ENCODE results near the gene ADCY7.

The ADCY7 gene

DNA sequence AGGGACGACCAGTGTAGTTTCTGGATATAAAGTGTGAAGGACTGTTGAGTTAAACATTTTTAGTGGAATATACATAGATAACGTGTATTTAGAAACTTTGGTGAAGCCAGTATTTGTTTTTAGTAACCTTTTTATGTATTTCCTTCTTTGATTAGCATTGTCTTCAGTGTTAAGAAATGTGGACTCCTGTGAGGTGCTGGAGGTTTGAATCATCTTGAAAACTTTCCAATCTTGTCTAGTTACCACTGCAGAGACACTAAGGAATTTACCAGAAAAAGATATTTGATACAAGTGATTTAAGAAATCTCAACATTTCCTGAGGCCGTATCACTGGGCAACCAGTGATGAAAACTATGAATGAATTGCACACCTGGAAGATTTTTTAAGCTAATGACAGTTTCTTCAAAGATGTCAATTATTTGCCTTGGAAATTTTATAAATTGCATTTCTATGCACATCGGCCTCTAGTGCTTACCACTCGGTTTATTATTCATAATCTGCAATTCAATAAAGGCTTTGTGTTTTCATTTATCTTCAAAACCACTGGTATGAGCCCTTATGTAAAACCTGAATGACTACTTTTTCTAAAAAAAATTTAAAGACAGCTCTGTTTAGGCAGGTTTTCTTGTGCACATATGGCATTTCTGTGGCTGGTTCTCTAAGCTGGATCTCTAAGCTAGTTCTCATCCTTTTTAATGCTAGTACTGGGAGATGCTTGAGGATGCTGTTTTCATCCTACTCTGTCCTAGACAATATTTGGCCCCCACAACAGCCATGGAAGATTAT is 31.4 kb upstream of the ADCY7 start:
- TF ChIP-seq, protein P1, sequence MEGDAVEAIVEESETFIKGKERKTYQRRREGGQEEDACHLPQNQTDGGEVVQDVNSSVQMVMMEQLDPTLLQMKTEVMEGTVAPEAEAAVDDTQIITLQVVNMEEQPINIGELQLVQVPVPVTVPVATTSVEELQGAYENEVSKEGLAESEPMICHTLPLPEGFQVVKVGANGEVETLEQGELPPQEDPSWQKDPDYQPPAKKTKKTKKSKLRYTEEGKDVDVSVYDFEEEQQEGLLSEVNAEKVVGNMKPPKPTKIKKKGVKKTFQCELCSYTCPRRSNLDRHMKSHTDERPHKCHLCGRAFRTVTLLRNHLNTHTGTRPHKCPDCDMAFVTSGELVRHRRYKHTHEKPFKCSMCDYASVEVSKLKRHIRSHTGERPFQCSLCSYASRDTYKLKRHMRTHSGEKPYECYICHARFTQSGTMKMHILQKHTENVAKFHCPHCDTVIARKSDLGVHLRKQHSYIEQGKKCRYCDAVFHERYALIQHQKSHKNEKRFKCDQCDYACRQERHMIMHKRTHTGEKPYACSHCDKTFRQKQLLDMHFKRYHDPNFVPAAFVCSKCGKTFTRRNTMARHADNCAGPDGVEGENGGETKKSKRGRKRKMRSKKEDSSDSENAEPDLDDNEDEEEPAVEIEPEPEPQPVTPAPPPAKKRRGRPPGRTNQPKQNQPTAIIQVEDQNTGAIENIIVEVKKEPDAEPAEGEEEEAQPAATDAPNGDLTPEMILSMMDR (IDR thresholded peaks at IDR 0.05): no peak

DNA sequence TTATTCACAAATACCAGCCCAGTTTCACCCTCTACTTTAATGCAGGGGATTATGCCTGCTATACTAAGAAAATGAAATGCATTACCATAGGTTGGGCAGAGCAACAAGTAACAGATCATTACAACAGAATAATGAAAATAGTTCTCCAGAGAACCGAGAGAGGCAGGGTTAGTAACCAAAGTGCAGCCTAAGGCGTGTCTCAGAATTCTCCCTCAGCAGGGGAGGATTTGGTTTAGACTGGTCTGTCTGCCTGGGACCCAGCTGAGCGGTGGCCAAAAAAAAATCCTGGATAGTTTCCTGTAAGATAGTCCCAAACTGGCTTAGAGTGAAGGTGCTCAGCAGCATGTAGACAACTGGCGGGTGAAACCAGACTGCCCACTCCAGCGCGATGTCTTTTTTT is 30.8 kb upstream of the ADCY7 start:
- TF ChIP-seq, protein P1 (IDR thresholded peaks at IDR 0.05): no peak

DNA sequence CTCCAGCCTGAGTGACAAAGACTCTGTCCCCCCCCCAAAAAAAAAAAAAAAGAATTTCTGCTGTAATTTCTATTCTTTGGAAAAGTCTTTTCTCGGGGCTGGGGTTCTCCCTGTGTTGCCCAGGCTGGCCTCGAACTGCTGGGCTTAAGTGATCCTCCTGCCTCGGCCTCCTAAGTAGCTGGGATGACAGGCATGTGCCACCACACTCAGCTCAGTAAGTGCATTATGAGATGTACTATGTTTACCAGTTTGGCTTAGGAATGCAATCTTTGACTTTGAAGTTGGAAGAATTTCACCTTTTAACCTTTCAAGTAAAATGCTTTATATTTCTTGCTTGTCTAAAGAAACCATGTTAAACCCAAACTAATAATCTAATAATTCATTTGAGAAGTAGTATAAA is 28.0 kb upstream of the ADCY7 start:
- TF ChIP-seq, protein P1 (IDR thresholded peaks at IDR 0.05): no peak

DNA sequence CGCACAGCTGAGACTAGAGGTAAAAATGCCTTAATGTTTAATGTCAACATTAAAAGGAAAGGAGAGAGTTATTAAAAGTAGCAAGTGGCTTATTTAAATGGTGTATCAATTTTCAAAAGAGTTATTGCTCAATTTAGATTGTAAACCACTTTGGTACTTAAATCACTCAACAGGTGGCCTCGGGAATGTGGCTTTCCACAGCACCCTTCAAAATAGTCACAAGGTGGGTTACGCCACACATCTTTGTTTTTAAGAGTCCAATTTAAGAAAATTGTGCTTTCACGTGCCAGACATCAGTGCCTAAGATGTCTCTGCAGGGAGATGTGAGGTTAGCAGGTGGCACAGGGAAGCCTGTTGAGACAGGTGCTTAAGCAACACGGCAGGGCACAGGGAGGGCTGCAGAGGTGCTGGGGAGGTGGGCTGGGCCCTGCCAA is 27.5 kb upstream of the ADCY7 start:
- TF ChIP-seq, protein P1 (IDR thresholded peaks at IDR 0.05): no peak

DNA sequence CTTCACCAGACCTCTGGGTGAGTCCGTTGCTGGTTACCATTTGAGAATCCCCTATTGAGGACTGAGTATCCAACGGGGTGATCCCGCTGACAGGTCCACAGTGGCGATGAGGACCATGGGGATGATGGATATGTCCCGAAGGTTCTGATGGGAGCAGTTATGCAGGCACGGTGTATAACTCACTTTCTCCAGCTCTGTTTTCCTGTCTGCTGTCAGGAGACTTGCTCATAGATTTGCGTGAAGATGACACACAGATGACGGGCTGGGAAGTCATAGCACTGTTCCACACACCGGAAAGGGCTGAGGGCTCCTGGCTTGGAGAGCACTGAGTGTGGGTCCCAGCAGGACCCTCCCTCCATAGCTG is 22.2 kb upstream of the ADCY7 start:
- TF ChIP-seq, protein P1 (IDR thresholded peaks at IDR 0.05): no peak

DNA sequence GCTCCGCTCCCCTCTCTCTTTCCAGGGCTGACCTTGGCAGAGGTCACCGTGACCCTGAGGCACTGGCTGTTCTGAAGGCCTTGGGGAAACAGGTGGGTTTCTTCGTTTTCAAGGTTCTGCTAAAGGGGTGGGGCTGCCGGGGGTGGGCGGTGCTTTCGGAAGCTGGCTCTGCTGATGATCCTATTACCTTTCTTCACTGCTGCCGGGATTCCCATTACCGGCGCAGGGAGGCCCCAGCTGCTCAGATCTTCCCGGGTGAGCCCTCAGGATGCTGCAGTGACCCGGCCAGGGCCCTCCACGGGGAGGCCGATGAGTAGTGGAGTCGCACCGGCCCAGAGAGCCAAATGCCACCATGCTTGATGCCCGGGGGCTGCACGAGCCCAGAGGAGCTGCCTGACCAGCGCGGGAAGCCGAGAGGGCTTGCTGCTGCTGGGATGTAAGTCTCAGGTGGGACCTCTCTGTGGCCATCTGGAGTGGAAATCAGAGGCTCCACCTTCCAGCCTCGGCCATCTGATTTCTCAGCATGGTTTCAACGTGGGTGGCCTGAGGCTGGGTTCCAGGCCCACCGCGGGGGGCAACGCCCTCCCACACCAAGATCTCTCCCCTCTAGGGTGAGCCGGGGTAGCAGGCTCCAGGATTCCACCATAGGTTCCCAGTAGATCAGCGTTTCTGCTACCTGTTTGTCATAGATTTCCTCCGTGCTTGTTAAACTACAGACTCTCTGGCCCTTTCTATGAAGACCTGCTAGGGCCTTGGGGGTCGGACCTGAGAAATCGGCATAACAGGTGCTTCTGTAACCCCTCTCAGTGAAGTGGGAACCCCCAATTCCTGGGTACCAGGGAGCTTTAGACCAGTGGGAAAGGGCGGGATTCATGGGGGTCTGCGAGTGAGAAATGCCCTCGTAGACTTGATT is 21.6 kb upstream of the ADCY7 start:
- TF ChIP-seq, protein P1 (IDR thresholded peaks at IDR 0.05): no peak

DNA sequence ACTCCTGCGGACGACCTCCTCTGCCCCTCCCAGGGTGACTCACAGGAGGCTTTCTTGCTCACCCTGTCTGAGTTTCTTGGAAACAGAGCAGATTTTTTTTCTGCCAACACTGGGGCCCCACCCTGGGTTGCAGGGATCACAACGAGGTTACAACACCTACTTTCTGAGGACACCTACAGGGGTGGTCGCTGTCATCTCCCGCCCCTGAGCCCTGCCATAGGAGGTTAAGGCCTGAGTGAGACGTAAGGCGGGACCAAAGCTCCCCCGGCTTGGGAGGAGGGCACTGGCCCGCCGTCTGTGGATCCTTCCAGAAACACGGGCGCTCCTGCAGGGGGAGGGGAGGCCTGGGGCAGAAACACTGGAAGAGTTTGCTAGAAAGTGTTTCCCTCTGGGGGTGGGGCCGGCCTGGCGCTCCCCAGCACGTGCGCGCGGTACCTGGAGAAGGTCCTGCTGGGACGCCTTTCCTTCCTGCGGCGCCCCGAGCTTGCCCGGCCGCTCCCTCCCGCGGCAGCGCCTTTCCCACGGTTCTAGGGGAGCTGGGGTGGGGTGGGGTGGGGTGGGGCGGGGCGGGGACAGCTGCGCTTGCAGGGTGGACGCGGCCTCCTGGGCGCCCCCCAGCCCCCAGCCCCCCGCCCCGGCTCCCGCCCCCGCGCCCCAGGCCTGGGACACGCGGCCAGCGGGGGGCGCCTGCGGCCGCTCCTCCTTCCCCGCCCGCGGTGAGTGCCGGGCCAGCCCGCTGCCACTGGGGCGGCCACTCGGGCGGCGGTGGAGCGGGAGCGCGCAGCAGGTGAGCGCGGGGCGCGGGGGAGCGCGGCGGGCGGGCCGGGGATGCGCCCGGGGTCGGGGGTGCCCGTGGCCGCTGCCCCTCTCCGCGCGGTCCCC is 20.7 kb upstream of the ADCY7 start:
- TF ChIP-seq, protein P1 (IDR thresholded peaks at IDR 0.05): peak; percentile 31

All from LNCAP (cell line).